ENCODE data around the gene PZP. TPM values are rescaled to one million over a fixed set of nuclear protein-coding genes. Genes with fewer than 3 reads are reported as not detected.
"Not testable (repeated sequence)": the region's sequence is repeated elsewhere in the genome, so short reads cannot be mapped to it uniquely, and the experiment has no call there.

PZP gene
- total RNA-seq, 4 donors from 2014 or later = 0.15 TPM; not detected in 3

- Histone ChIP-seq H3K36me3 (no peaks in the 10 kb centered on the region), H3K27me3 (no peaks in the 10 kb centered on the region), H3K4me3 (no peak overlapping the region), H3K9me3 (no peaks in the 10 kb centered on the region), H3K27ac (no peak overlapping the region), H3K4me1 (no peaks in the 10 kb centered on the region)
- WGBS = 87% methylated on average over 3 of the region's 4 CpGs
- no peak for DNase-seq (ENCODE audit: low spot score in 2 of 2)
- TF ChIP-seq POLR2AphosphoS5 (IDR thresholded peaks at IDR 0.05) (no peak), POLR2A (IDR thresholded peaks at IDR 0.05) (no peak), CTCF (IDR thresholded peaks at IDR 0.05) (no peak), EP300 (IDR thresholded peaks at IDR 0.05) (no peak)
Observed at GRCh38 chr12:9180810-9181209, 27.4 kb downstream of the PZP start.

GRCh38 chr12:9179781-9180180 is 28.4 kb downstream of the PZP start:
- Histone ChIP-seq H3K9me3 (no peaks in the 10 kb centered on the region), H3K36me3 (no peaks in the 10 kb centered on the region), H3K4me1 (no peaks in the 10 kb centered on the region), H3K27ac (no peak overlapping the region), H3K27me3 (no peaks in the 10 kb centered on the region), H3K4me3 (no peak overlapping the region)
- TF ChIP-seq CTCF (IDR thresholded peaks at IDR 0.05) (no peak), POLR2AphosphoS5 (IDR thresholded peaks at IDR 0.05) (no peak), EP300 (IDR thresholded peaks at IDR 0.05) (no peak), POLR2A (IDR thresholded peaks at IDR 0.05) (no peak)
- DNase-seq (ENCODE audit: low spot score in 2 of 2) = no peak
- WGBS = 96% methylated on average over 3 of the region's 3 CpGs

GRCh38 chr12:9169979-9170634 is 38.1 kb downstream of the PZP start:
- Histone ChIP-seq H3K27me3 (no peaks in the 10 kb centered on the region), H3K27ac (no peak overlapping the region), H3K4me1 (no peaks in the 10 kb centered on the region), H3K36me3 (no peaks in the 10 kb centered on the region), H3K4me3 (no peak overlapping the region), H3K9me3 (no peaks in the 10 kb centered on the region)
- WGBS = 65% methylated on average over 9 of the region's 11 CpGs
- TF ChIP-seq POLR2AphosphoS5 (IDR thresholded peaks at IDR 0.05) (no peak), POLR2A (IDR thresholded peaks at IDR 0.05) (no peak), EP300 (IDR thresholded peaks at IDR 0.05) (no peak), CTCF (IDR thresholded peaks at IDR 0.05) (no peak)
- DNase-seq (ENCODE audit: low spot score in 2 of 2) = no peak

- H3K27me3 ChIP-seq; DNase-seq (ENCODE audit: low spot score in 2 of 2); H3K36me3 ChIP-seq; H3K9me3 ChIP-seq; H3K27ac ChIP-seq; H3K4me3 ChIP-seq; H3K4me1 ChIP-seq: not testable (repeated sequence)
- WGBS = 70% methylated on average over 5 of the region's 5 CpGs
Observed at GRCh38 chr12:9167345-9167744, 40.9 kb downstream of the PZP start.

- no peaks in the 10 kb centered on the region for H3K9me3 ChIP-seq
- DNase-seq (ENCODE audit: low spot score in 2 of 2) = no peak
- no peak overlapping the region for H3K27ac ChIP-seq
- H3K27me3 ChIP-seq = no peaks in the 10 kb centered on the region
- no peak overlapping the region for H3K4me3 ChIP-seq
- H3K4me1 ChIP-seq = no peaks in the 10 kb centered on the region
- WGBS = 59% methylated on average over 5 of the region's 5 CpGs
- H3K36me3 ChIP-seq = no peaks in the 10 kb centered on the region
- TF ChIP-seq CTCF (IDR thresholded peaks at IDR 0.05) (no peak), POLR2A (IDR thresholded peaks at IDR 0.05) (no peak), EP300 (IDR thresholded peaks at IDR 0.05) (no peak), POLR2AphosphoS5 (IDR thresholded peaks at IDR 0.05) (no peak)
Observed at GRCh38 chr12:9163392-9163791, 44.8 kb downstream of the PZP start.

GRCh38 chr12:9156119-9156518 is 52.1 kb downstream of the PZP start:
- no peak for TF ChIP-seq CTCF (IDR thresholded peaks at IDR 0.05)
- TF ChIP-seq POLR2AphosphoS5 (IDR thresholded peaks at IDR 0.05) = no peak
- TF ChIP-seq EP300 (IDR thresholded peaks at IDR 0.05) = no peak
- TF ChIP-seq POLR2A (IDR thresholded peaks at IDR 0.05) = no peak
- WGBS = 84% methylated on average over 4 of the region's 4 CpGs
- H3K4me1 ChIP-seq = no peaks in the 10 kb centered on the region
- no peak for DNase-seq (ENCODE audit: low spot score in 2 of 2)
- no peak overlapping the region for H3K27ac ChIP-seq
- no peaks in the 10 kb centered on the region for H3K36me3 ChIP-seq
- no peaks in the 10 kb centered on the region for H3K27me3 ChIP-seq
- H3K9me3 ChIP-seq = no peaks in the 10 kb centered on the region
- no peak overlapping the region for H3K4me3 ChIP-seq
